GM12873 (cell line): Measurements from ENCODE around the gene PCDH9.

Experiments used
- CTCF ChIP-seq: IDR thresholded peaks from 2 replicates; pipeline ENCODE4 v1.5.1; 2012; ENCODE audit warnings: low read depth, mild to moderate bottlenecking, moderate library complexity, low read length, control low read depth; ENCODE audit not compliant: insufficient read depth; ENCODE audit errors: missing control alignments

PCDH9 gene

GRCh38 chr13:67229481-67230403, at the start of gene PCDH9:
TSS of gene PCDH9 (minus strand) at chr13:67230336. CDS start at chr13:67228440, 1,896 bp downstream.
- no peak for TF ChIP-seq CTCF

GRCh38 chr13:67278235-67278634, 48.1 kb upstream of the PCDH9 start:
- no peak for TF ChIP-seq CTCF

- no peak for TF ChIP-seq CTCF
Observed at GRCh38 chr13:67277581-67277980, 47.4 kb upstream of the PCDH9 start.

- TF ChIP-seq CTCF = no peak
Observed at GRCh38 chr13:67275351-67275960, 45.3 kb upstream of the PCDH9 start.

GRCh38 chr13:67273001-67273400, 42.9 kb upstream of the PCDH9 start:
- no peak for TF ChIP-seq CTCF

- TF ChIP-seq CTCF = no peak
Observed at GRCh38 chr13:67267136-67267535, 37.0 kb upstream of the PCDH9 start.

- no peak for TF ChIP-seq CTCF
Observed at GRCh38 chr13:67259208-67259607, 29.1 kb upstream of the PCDH9 start.
